Activated CD8-positive, alpha-beta T cell treated with anti-CD3 and anti-CD28 coated beads for 36 hours (primary cell): ENCODE measurements around the gene SYNM. TPM values are rescaled to one million over a fixed set of nuclear protein-coding genes. Genes with fewer than 3 reads are reported as not detected.

Experiments used
- ATAC-seq: fragments of 200-7000 bp; cut with Tn5 transposase; one replicate; pipeline ENCODE4 v1.10.0; 2021; ENCODE audit warnings: mild to moderate bottlenecking, moderate library complexity
- CTCF ChIA-PET: fragments of 350-600 bp; sonication (Branson Sonifier 250); formaldehyde crosslinking; loops from one replicate; lab custom pipeline; 2021; ENCODE audit warnings: antibody characterized with exemption; lab: Charles Lee
- POLR2A ChIA-PET: fragments of 350-600 bp; sonication (Branson Sonifier 250); formaldehyde crosslinking; loops from one replicate; lab custom pipeline; 2021; ENCODE audit warnings: antibody characterized with exemption; lab: Charles Lee
- DNase-seq: peaks from one replicate; pipeline ENCODE4 v3.0.0-alpha.2; 2020
- H3K27ac Mint-ChIP-seq: one replicate; pipeline ENCODE4 v1.8.0; 2021; ENCODE audit warnings: mild to moderate bottlenecking, mixed read lengths
- H3K27me3 Mint-ChIP-seq: one replicate; pipeline ENCODE4 v1.8.0; 2021; ENCODE audit warnings: mixed read lengths
- H3K36me3 Mint-ChIP-seq: one replicate; pipeline ENCODE4 v1.8.0; 2021; ENCODE audit warnings: low read depth, mixed read lengths
- H3K4me1 Mint-ChIP-seq: one replicate; pipeline ENCODE4 v1.8.0; 2021; ENCODE audit warnings: low read depth, mixed read lengths
- H3K4me3 Mint-ChIP-seq: one replicate; pipeline ENCODE4 v1.8.0; 2021; ENCODE audit warnings: mild to moderate bottlenecking, moderate library complexity, mixed read lengths
- H3K9me3 Mint-ChIP-seq: one replicate; pipeline ENCODE4 v1.8.0; 2021; ENCODE audit warnings: mixed read lengths
- intact Hi-C: fragments of 100-400 bp; cut with micrococcal nuclease; formaldehyde crosslinking; loops from one replicate; pipeline ENCODE4 v1.10.0; 2022
- total RNA-seq, 2 experiments: library from RNA; stranded (reverse); gene quantifications; one replicate each; pipeline ENCODE4 v1.2.3, GENCODE V29; 2021
- TF ChIP-seq, protein P1 (sequence below): fragments of 200-600 bp; IDR thresholded peaks from one replicate; pipeline ENCODE4 v1.8.0; 2022; ENCODE audit warnings: antibody characterized with exemption, mild to moderate bottlenecking

The SYNM gene
- total RNA-seq, 2 experiments from 2014 or later, result 0.63 to 0.69 TPM

DNA sequence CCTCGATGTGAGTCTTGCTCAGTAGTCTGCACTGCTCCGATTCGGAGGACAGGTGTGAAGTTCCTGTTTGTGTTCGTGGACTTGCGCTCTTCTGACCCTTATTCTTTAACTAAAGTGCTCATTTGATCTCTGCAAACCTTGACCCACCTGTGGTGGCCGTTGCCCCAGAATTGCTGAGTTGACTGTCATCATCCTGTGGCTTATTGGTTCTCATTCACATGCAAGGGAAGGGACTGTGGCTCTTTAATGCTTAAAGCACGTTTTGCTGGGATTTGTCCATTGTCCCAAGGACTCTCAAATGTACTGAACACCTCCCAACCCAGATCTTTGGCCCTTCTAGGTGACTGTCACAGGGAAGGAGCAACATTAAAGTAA, 13.4 kb downstream of the SYNM start:
- no peaks in the 10 kb centered on the region for H3K36me3 Mint-ChIP-seq

GRCh38 chr15:99118801-99119546, 14.1 kb downstream of the SYNM start:
- ATAC-seq (no peak), DNase-seq (no peak)
- Mint-ChIP-seq H3K4me3 (no peak overlapping the region), H3K4me1 (no peaks in the 10 kb centered on the region), H3K36me3 (no peaks in the 10 kb centered on the region), H3K9me3 (no peaks in the 10 kb centered on the region), H3K27me3 (no peaks in the 10 kb centered on the region), H3K27ac (no peak overlapping the region)
- intact Hi-C loops, result no loop called here
- CTCF ChIA-PET, result interaction anchor here (1.0 kb wide), 1 partner anchor 14 kb away, joined by 3 read pairs; no protein-coding TSS in a partner anchor
- POLR2A ChIA-PET, result interaction anchor here (0.6 kb wide), 1 partner anchor 1140 kb away, joined by 3 read pairs; no protein-coding TSS in a partner anchor
- TF ChIP-seq, protein P1, sequence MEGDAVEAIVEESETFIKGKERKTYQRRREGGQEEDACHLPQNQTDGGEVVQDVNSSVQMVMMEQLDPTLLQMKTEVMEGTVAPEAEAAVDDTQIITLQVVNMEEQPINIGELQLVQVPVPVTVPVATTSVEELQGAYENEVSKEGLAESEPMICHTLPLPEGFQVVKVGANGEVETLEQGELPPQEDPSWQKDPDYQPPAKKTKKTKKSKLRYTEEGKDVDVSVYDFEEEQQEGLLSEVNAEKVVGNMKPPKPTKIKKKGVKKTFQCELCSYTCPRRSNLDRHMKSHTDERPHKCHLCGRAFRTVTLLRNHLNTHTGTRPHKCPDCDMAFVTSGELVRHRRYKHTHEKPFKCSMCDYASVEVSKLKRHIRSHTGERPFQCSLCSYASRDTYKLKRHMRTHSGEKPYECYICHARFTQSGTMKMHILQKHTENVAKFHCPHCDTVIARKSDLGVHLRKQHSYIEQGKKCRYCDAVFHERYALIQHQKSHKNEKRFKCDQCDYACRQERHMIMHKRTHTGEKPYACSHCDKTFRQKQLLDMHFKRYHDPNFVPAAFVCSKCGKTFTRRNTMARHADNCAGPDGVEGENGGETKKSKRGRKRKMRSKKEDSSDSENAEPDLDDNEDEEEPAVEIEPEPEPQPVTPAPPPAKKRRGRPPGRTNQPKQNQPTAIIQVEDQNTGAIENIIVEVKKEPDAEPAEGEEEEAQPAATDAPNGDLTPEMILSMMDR, result no peak

More for the DNA sequence above, 13.4 kb downstream of the SYNM start:
- DNase-seq (no peak), ATAC-seq (no peak)
- Mint-ChIP-seq H3K4me3 (no peak overlapping the region), H3K4me1 (no peaks in the 10 kb centered on the region), H3K27ac (no peak overlapping the region), H3K27me3 (no peaks in the 10 kb centered on the region), H3K9me3 (no peaks in the 10 kb centered on the region)
- TF ChIP-seq, protein P1, result no peak
- CTCF ChIA-PET, result no interaction called here
- intact Hi-C loops, result no loop called here
- POLR2A ChIA-PET, result no interaction called here

DNA sequence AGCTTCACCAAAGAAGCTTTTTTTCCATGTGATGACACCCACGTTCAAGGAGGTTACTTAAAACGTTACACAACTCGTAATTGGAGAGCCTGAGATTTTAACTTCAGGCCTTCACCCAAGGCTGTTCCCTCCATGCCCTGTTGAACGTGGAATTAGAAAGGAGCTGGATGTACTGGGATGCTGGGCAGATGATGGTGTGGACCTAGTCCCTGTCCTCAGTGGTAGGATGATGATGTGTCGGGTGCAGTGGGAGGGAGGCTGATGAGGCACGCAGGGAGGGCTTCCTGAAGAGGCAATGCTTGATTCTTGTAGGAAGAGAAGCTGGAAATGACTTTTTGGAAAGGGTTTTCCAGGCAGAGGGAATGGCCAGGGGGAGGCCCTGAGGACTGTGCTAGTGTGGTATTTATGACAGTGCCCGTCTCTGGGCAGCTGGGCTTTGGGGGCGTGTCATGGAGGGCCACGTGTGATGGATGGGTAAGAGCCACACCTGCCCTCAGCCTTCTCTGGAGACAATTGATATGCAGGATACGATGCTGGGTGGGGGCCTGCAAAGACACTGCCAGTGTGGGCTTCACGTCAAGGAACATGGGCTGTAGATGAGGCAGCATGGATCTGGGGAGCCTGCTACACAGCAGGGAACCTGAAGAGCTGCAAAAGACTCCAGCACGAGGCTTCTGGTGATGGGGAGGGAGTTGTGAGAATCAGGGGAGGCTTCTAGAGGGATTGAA, 15.3 kb downstream of the SYNM start:
- Mint-ChIP-seq H3K27me3 (no peaks in the 10 kb centered on the region), H3K36me3 (no peaks in the 10 kb centered on the region), H3K9me3 (no peaks in the 10 kb centered on the region), H3K4me1 (no peaks in the 10 kb centered on the region), H3K27ac (no peak overlapping the region), H3K4me3 (no peak overlapping the region)
- TF ChIP-seq, protein P1, result no peak
- ChIA-PET CTCF (interaction anchor here (1.0 to 1.1 kb wide), 3 partner anchors 15 to 20 kb away, joined by 3 read pairs; partner anchors contain the start of gene SYNM), POLR2A (interaction anchor here (1.0 kb wide), 1 partner anchor 529 kb away, joined by 3 read pairs; no protein-coding TSS in a partner anchor)
- DNase-seq, result no peak
- intact Hi-C loops, result no loop called here
- ATAC-seq, result no peak

DNA sequence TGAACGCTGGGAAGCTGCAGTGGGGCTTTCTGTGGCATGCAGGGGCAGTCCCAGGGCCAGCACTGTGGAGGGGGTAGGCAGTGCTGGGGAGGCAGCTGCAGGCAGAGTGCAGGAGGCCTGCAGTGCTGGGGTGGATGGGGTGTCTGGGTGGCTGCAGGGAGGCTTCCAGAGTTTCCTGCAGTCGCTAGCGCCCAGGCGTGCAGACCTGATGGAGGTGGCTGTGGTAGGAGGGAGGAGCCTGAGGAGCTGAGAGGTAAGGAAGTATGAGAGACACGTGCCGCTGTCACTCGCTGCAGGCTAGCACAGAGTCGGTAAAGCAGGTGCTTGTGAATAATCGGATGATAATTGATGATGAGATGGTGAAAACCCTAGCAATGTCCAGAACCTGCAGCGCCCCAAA, 16.3 kb downstream of the SYNM start:
- Mint-ChIP-seq H3K4me1 (no peaks in the 10 kb centered on the region), H3K36me3 (no peaks in the 10 kb centered on the region), H3K4me3 (no peak overlapping the region), H3K27me3 (no peaks in the 10 kb centered on the region), H3K9me3 (no peaks in the 10 kb centered on the region), H3K27ac (no peak overlapping the region)
- ATAC-seq, result no peak
- no peak for DNase-seq
- ChIA-PET CTCF (interaction anchor here (1.0 kb wide), 1 partner anchor 16 kb away, joined by 3 read pairs; the partner anchor contains the start of gene SYNM), POLR2A (no interaction called here)
- TF ChIP-seq, protein P1, result no peak
- intact Hi-C loops, result no loop called here
